Liver (tissue), 9 donors: Measurements from ENCODE around the gene OR2AT4. TPM values are rescaled to one million over a fixed set of nuclear protein-coding genes. Genes with fewer than 3 reads are reported as not detected.

Experiments used
- DNase-seq: peaks from one replicate; pipeline ENCODE4 v3.0.0-alpha.2; 2017; ENCODE audit warnings: low spot score
- H3K27ac ChIP-seq, 2 donors: one replicate each; pipeline ENCODE4 v1.7.0; 2013; ENCODE audit warnings: inconsistent platforms in 2 of 2, low read length in 2 of 2, control low read depth in 1 of 2, low read depth in 1 of 2, mild to moderate bottlenecking in 1 of 2
- H3K27me3 ChIP-seq, 4 donors: one replicate each; pipeline versions ENCODE4 v1.6.1 to v1.7.0; 2013; ENCODE audit warnings: low read length in 3 of 4, inconsistent platforms in 1 of 4, mild to moderate bottlenecking in 1 of 4, moderate library complexity in 1 of 4; ENCODE audit not compliant: control insufficient read depth in 4 of 4, insufficient read depth in 4 of 4
- H3K36me3 ChIP-seq, 4 donors: one replicate each; pipeline versions ENCODE4 v1.6.1 to v1.7.0; 2013; ENCODE audit warnings: low read length in 3 of 4, mild to moderate bottlenecking in 3 of 4, low read depth in 1 of 4, moderate library complexity in 1 of 4; ENCODE audit not compliant: control insufficient read depth in 4 of 4, insufficient read depth in 3 of 4
- H3K4me1 ChIP-seq, 4 donors: one replicate each; pipeline versions ENCODE4 v1.6.1 to v1.7.0; 2013; ENCODE audit warnings: low read length in 3 of 4, mild to moderate bottlenecking in 3 of 4, moderate library complexity in 1 of 4; ENCODE audit not compliant: control insufficient read depth in 4 of 4, insufficient read depth in 4 of 4
- H3K4me3 ChIP-seq, 3 donors: one replicate each; pipeline versions ENCODE4 v1.6.1 to v1.7.0; 2013; ENCODE audit warnings: low read length in 3 of 3, control low read depth in 1 of 3, low read depth in 1 of 3, mild to moderate bottlenecking in 1 of 3
- H3K9ac ChIP-seq, 2 donors: one replicate each; pipeline ENCODE4 v1.7.0; 2013; ENCODE audit warnings: low read length in 2 of 2, mild to moderate bottlenecking in 2 of 2, moderate library complexity in 2 of 2, control low read depth in 1 of 2, low read depth in 1 of 2
- H3K9me3 ChIP-seq, 4 donors: one replicate each; pipeline versions ENCODE4 v1.6.1 to v1.7.0; 2013; ENCODE audit warnings: low read length in 3 of 4; ENCODE audit not compliant: control insufficient read depth in 4 of 4
- ATF3 ChIP-seq: IDR thresholded peaks from 2 replicates; pipeline ENCODE4 v1.6.1; 2016; ENCODE audit warnings: antibody characterized with exemption
- FOXA2 ChIP-seq: IDR thresholded peaks from 2 replicates; pipeline ENCODE4 v1.6.1; 2016; ENCODE audit warnings: antibody characterized with exemption
- HNF4G ChIP-seq: IDR thresholded peaks from 2 replicates; pipeline ENCODE4 v1.6.1; 2016; ENCODE audit warnings: antibody characterized with exemption
- JUND ChIP-seq, 2 donors: IDR thresholded peaks; 2 replicates each; pipeline ENCODE4 v1.6.1; 2016; ENCODE audit warnings: antibody characterized with exemption in 2 of 2
- MAX ChIP-seq: IDR thresholded peaks from 2 replicates; pipeline ENCODE4 v1.6.1; 2016; ENCODE audit warnings: antibody characterized with exemption
- NR2F2 ChIP-seq: IDR thresholded peaks from 2 replicates; pipeline ENCODE4 v1.6.1; 2016; ENCODE audit warnings: antibody characterized with exemption
- RAD21 ChIP-seq, 2 donors: IDR thresholded peaks; 2 replicates each; pipeline ENCODE4 v1.6.1; 2016; ENCODE audit warnings: antibody characterized with exemption in 2 of 2, mild to moderate bottlenecking in 2 of 2
- REST ChIP-seq: IDR thresholded peaks from 2 replicates; pipeline ENCODE4 v1.6.1; 2016; ENCODE audit warnings: antibody characterized with exemption, mild to moderate bottlenecking
- TAF1 ChIP-seq: conservative IDR thresholded peaks from 2 replicates; pipeline ENCODE4 v1.6.1; 2016; ENCODE audit warnings: antibody characterized with exemption, mild to moderate bottlenecking
- YY1 ChIP-seq: IDR thresholded peaks from 2 replicates; pipeline ENCODE4 v1.6.1; 2016; ENCODE audit warnings: antibody characterized with exemption, mild to moderate bottlenecking
- WGBS: extraction: QIAGEN DNeasy Blood & Tissue Kit; methylation state at CpG from one replicate; pipeline ENCODE4 v1.1.7; 2013; 5-methylcytosine and 5-hydroxymethylcytosine counted together
- polyA plus RNA-seq, 2 donors: library from polyadenylated mRNA; stranded (reverse) in 1 of 2; unstranded in 1 of 2; fragments of 200-250 nt in 1 of 2; fragments of >200 nt in 1 of 2; fragmentation: Nextera tagmentation in 1 of 2; extraction: Ambion mirVana in 1 of 2; gene quantifications; one replicate each; pipeline versions ENCODE4 v1.2.1 to v1.2.3, GENCODE V29; 2013 to 2015
- total RNA-seq, 2 donors: library from RNA; depleted of rRNA; stranded (reverse); fragments of >200 nt; gene quantifications; one replicate each; pipeline ENCODE4 v1.2.3, GENCODE V29; 2014
- donor health status: healthy.
- donor health status: healthy.
- donor health status: healthy.
- donor health status: healthy.
- donor health status: healthy.

The OR2AT4 gene
- total and polyA plus RNA-seq, 4 donors = not detected

DNA sequence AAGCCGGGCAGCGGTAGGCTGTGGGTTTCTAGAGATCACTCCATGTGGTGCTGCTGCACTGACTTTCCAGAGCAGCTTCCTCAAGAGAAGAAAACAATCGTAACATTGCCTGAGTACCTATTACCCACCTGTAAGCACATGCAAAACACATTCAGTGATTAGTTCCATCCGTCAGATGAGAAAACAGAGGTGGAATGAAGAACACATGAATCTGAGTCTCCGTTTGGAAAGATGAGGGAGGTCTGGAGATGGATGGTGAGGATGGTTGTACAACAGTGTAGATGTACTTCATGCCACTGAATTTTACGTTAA is 46.7 kb upstream of the OR2AT4 start:
- no peaks in the 10 kb centered on the region for H3K27me3 ChIP-seq
- WGBS = 59% methylated on average over 6 of the region's 6 CpGs
- H3K9me3 ChIP-seq = no peaks in the 10 kb centered on the region
- H3K27ac ChIP-seq = no peak overlapping the region
- no peak overlapping the region for H3K9ac ChIP-seq
- no peaks in the 10 kb centered on the region for H3K36me3 ChIP-seq
- peaks cover 0 to 14% (median 1%) of the 10 kb centered on the region in 4 donors for H3K4me1 ChIP-seq
- H3K4me3 ChIP-seq = no peak overlapping the region
- no peak for TF ChIP-seq TAF1
- no peak for TF ChIP-seq YY1
- TF ChIP-seq ATF3 = no peak
- no peak for TF ChIP-seq HNF4G
- TF ChIP-seq REST = no peak
- TF ChIP-seq JUND (IDR thresholded peaks at IDR 0.05) = no peak
- no peak for TF ChIP-seq NR2F2
- TF ChIP-seq FOXA2 = no peak
- TF ChIP-seq MAX = no peak
- DNase-seq = no peak

GRCh38 chr11:75142714-75143419 is 46.2 kb upstream of the OR2AT4 start:
- H3K9ac ChIP-seq = no peak overlapping the region
- TF ChIP-seq JUND (IDR thresholded peaks at IDR 0.05) = peak; percentile 90 to 91
- peak; percentile 24 to 39 for TF ChIP-seq RAD21 (IDR thresholded peaks at IDR 0.05)
- no peak for TF ChIP-seq REST
- DNase-seq = no peak
- no peak overlapping the region for H3K4me3 ChIP-seq
- no peaks in the 10 kb centered on the region for H3K27me3 ChIP-seq
- no peaks in the 10 kb centered on the region for H3K36me3 ChIP-seq
- no peak overlapping the region for H3K27ac ChIP-seq
- H3K4me1 ChIP-seq = peaks cover 0 to 14% (median 1%) of the 10 kb centered on the region in 4 donors
- WGBS = 59% methylated on average over 10 of the region's 10 CpGs
- H3K9me3 ChIP-seq = no peaks in the 10 kb centered on the region
